Mucosa of stomach (tissue), 1 donor: ENCODE measurements around the gene MPZ.

ENCODE experiments used
- H3K27me3 ChIP-seq: one replicate; pipeline ENCODE4 v1.7.0; 2013; ENCODE audit warnings: mild to moderate bottlenecking, low read length; ENCODE audit not compliant: control insufficient read depth, insufficient read depth
- H3K36me3 ChIP-seq: one replicate; pipeline ENCODE4 v1.7.0; 2013; ENCODE audit warnings: low read length; ENCODE audit not compliant: control insufficient read depth, insufficient read depth
- H3K4me1 ChIP-seq: one replicate; pipeline ENCODE4 v1.7.0; 2013; ENCODE audit warnings: mild to moderate bottlenecking, low read length; ENCODE audit not compliant: control insufficient read depth, insufficient read depth
- H3K4me3 ChIP-seq: one replicate; pipeline ENCODE4 v1.7.0; 2013; ENCODE audit warnings: low read length
- H3K9ac ChIP-seq: one replicate; pipeline ENCODE4 v1.7.0; 2013; ENCODE audit warnings: mild to moderate bottlenecking, low read length, moderate library complexity
- H3K9me3 ChIP-seq: one replicate; pipeline ENCODE4 v1.7.0; 2013; ENCODE audit warnings: mild to moderate bottlenecking, low read length, moderate library complexity; ENCODE audit not compliant: control insufficient read depth
- donor health status: Pancreatic carcinoma.

The MPZ gene

DNA sequence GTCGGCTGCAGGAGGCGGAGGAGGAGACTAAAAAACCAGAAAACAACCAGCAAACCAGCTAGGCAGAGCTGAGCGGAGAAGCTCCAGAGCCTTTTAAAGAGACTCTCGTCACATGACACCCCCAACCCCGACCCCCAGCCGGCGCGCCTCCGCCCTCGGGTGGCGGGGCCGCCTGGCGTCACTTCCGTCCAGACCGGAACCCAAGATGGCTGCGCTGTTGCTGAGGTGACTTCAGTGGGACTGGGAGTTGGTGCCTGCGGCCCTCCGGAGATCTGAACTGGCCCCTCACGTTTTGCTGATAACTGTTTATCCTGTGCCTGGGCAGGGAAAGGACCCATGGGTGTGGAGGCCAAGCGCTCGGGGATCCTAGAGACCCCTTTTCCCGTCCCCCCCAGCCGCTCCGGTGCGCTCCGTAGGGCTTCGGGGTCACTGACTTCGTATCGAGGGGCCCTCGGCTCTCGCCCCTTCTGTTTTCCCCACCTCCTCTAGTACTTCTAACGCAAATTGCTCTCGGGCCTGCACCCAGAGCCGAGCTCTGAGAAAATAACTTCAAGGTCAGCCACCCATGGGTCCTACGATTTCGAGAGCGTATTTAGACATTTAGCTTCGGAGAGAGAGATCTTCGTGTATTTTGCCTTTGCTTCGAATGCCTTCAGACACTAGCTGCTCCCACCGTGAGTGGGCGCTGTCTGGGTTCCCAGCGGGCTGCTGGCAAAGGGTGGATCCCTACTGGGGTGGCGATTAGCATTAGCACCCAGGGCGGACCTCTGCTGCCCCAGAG, 4.6 kb upstream of the MPZ start, which contains the start of gene SDHC:
Gene SDHC, plus strand, starts transcription at position 181 of the 781 bp plus-strand sequence. Its CDS starts 25 bp downstream, at position 206.
- Histone ChIP-seq H3K9ac (peak within 1 kb of the TSS; percentile 96), H3K4me1 (peaks cover 3% of the 10 kb centered on the region), H3K9me3 (no peaks in the 10 kb centered on the region), H3K4me3 (peak within 1 kb of the TSS; percentile 68), H3K36me3 (no peaks in the 10 kb centered on the region), H3K27me3 (no peaks in the 10 kb centered on the region)

DNA sequence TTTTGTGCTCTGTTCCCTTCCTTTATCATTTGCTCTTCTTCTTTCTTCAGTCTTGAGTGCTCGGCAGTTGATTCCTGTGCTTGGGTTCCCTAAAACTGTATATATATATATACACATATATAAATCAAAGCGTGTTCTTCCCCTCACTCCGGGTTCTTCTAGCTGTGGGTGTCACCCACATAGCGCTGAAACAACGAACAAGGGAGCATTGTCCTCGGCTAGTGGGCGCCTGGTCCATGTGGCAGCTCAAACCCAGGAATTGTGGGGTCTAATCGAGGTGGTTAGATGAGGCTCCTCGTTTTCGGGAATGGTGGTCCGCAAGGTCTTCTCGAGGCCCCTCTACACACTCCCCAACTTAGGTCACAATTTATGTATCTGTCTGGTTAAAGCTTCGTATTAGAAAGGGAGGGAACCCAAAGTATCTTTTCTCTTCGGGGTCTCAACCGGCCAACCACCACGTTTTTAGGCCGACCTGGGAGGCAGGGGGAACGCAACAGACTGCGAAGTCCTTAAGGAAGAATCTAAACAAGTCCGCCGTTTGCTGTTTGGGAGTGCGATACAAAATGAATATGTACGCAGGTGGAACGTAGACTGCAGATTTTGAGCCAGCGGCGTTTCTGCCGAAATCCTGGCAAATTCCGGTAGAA, 3.9 kb upstream of the MPZ start:
- H3K36me3 ChIP-seq = no peaks in the 10 kb centered on the region
- H3K4me1 ChIP-seq = no peaks in the 10 kb centered on the region
- peak overlapping the region; percentile 68 for H3K4me3 ChIP-seq
- H3K9me3 ChIP-seq = no peaks in the 10 kb centered on the region
- H3K9ac ChIP-seq = peak overlapping the region; percentile 96
- no peaks in the 10 kb centered on the region for H3K27me3 ChIP-seq

DNA sequence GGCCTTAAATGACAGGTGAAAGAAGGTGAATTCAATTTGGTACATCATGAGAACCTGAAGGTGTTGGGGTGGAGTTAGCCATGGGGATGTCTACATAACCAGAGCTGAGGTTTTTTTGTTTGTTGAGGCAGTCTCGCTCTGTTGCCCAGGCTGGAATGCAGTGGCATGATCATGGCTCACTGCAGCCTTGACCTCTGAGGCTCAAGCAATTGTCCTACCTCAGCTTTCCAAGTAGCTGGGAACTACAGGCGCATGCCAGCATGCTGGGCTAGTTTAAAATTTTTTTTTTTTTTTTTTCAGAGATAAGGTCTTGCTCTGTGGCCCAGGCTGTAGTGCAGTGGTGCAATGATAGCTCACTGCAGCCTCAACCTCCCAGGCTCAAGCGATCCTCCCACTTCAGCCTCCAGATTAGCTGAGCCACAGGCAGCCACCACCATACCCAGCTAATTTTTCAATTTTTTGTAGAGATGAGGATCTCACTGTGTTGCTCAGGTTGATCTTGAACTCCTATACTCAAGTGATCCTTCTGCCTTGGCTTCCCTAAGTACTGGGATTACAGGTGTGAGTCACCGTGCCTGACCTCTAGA, 1.9 kb upstream of the MPZ start:
- no peaks in the 10 kb centered on the region for H3K4me1 ChIP-seq
- no peaks in the 10 kb centered on the region for H3K9me3 ChIP-seq
- no peak overlapping the region for H3K9ac ChIP-seq
- H3K4me3 ChIP-seq = no peak overlapping the region
- H3K36me3 ChIP-seq = no peaks in the 10 kb centered on the region
- H3K27me3 ChIP-seq = no peaks in the 10 kb centered on the region

DNA sequence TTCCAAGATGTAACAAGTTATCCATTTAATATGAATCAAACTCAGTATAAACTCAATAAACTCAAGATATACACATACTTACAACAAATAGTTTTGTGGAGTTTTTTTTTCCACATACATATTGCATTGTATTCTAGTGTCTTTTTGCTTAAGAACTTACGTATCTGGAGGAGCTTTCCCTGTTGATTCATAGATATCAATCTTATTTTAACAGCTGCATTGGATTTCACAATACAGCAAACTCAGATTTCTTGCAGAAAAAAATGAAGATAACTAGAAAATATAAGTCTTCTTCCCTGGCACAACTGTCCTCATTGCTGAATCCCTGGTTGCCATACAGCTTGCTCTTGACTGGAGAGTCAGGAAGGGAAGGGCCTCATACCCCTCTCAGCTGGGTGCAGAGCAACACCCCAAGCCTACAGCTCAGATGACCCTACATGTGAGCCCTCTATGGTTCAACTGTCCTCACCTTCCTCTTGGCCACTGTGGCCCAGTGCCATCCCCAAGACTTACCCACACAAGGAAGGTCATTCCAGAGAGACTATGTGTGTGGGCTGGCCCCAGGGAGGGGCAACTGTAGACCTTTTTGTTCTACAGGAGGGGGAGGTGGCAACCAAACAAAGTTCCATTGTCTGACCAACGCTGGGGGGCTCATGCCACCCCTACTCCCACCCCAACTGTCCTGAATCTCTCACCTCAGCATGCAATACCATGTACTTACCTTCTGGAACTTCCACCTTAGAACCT, 1.7 kb downstream of the MPZ start:
- Histone ChIP-seq H3K4me3 (no peak overlapping the region), H3K36me3 (no peaks in the 10 kb centered on the region), H3K27me3 (no peaks in the 10 kb centered on the region), H3K4me1 (peaks cover 12% of the 10 kb centered on the region), H3K9ac (no peak overlapping the region), H3K9me3 (no peaks in the 10 kb centered on the region)

DNA sequence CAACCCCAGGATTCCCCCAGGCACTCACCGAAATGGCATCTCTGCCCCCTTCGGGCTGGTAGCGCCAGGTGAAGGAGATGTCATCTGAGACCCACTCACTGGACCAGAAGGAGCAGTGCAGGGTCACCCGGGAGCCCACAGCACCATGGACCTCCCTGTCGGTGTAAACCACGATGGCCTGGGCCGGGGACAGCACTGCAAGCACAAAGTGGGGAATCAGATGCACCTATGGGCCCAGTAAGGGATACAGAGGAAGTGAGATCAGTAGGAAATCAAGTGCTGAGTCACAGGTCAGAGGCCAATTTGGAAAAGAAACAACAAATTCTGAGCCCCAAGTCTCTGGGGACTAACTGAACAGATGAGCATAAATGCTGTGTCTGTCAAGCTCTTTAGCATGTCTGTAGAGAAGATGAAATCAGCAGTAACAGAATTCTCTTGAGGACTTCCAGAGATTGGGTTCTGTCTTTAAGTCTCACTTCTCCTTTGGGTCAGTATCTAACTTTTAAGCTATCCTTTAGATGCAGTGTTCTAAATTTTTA, 2.5 kb downstream of the MPZ start:
- no peaks in the 10 kb centered on the region for H3K27me3 ChIP-seq
- no peaks in the 10 kb centered on the region for H3K9me3 ChIP-seq
- H3K4me1 ChIP-seq = peaks cover 12% of the 10 kb centered on the region
- no peaks in the 10 kb centered on the region for H3K36me3 ChIP-seq
- H3K4me3 ChIP-seq = no peak overlapping the region
- H3K9ac ChIP-seq = no peak overlapping the region

DNA sequence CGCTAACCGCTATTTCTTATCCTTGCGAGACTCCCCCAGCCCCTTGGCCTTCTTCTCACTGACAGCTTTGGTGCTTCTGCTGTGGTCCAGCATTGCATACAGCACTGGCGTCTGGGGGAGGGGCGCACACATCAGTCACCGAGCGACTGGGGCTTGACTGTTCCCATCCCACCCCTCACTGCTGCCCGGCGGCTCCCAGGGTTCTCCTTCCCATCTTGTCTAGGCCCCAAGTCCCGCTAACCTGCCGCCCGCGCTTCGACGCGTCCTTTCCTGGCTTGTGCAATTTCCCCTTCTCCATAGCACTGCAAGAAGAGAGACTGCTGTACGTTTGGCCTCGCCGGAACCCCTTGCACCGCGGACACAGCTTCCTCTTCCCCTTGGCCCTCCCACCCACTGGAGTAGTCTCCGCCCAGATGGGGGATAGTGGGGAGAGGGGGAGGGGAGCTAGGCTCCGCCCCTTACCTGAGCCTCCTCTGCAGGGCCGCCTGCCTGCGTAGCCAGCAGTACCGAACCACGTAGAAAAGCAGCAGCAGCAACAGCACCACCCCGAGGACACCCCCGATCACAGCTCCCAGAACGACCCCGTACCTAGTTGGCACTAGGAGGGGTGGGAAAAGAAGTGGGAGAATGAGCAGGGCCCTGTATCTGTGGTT, 3.8 kb downstream of the MPZ start:
- H3K4me1 ChIP-seq = peaks cover 12% of the 10 kb centered on the region
- H3K9me3 ChIP-seq = no peaks in the 10 kb centered on the region
- no peaks in the 10 kb centered on the region for H3K27me3 ChIP-seq
- no peaks in the 10 kb centered on the region for H3K36me3 ChIP-seq
- H3K4me3 ChIP-seq = peak overlapping the region; percentile 49
- peak overlapping the region; percentile 59 for H3K9ac ChIP-seq

DNA sequence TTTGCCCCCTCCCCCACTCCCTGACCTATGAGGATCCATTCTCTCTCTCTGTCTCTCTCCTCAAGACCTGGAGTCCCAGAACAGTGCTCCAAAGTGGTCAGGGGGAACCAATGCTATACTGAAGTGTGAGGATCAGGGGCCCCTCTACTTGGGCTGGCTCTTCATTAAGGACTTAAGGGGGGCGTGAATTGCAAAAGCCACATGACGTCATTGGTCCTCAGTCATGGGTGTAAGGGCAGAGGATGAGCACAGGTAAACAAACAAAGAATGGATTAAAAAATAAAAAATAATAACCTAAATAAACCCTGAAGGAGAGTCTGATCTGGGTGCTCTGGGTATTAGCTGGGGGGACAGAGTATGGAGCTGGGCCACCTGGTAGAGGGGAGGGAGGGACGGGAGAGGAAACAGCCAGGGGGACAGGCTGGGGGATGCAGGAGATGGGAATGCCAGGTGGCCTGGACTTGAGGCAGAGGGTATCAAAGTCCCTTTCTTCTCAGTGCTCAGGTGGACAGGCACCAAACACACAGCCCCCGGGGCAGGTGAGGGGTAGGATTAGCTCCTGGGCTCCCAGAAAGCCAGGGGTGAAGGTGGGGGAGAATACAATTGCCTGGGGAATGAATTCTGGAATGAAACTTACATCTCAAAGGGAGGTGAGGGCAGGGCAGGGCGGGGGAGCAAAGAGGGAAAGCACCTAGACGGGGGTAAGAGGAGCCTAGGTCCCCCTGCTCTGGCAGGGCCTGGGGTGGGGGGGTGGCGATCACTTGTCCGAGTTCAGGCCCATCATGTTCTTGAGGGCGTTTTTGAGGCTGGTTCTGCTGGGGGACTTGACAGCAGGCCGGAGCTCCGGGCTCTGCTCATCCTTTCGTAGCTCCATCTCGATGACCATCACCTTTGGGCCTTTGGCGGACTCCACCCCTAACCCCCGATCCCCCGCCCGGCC, 4.6 kb downstream of the MPZ start:
- peak overlapping the region; percentile 59 for H3K9ac ChIP-seq
- H3K4me3 ChIP-seq = peak overlapping the region; percentile 49
- peaks cover 12% of the 10 kb centered on the region for H3K4me1 ChIP-seq
- H3K36me3 ChIP-seq = no peaks in the 10 kb centered on the region
- H3K27me3 ChIP-seq = no peaks in the 10 kb centered on the region
- H3K9me3 ChIP-seq = no peaks in the 10 kb centered on the region

DNA sequence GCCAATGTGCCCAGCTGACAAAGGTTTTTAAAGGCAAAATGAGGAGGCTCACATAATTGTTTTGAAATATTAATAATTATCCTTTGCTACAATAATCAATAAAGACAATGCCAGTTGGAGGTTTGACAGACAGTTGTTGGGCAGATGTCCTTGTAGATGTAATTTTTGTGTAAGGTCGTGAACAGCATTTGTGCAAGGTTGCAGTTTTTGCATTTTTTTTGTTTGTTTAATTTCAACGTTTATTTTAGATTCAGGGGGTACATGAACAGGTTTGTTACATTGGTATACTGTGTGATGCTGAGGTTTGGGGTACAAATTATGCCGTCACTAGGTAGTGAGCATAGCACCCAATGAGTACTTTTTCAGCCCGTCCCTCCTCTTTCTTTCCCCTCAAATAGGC, 9.3 kb downstream of the MPZ start:
- H3K9me3 ChIP-seq = no peaks in the 10 kb centered on the region
- peaks cover 8% of the 10 kb centered on the region for H3K4me1 ChIP-seq
- no peaks in the 10 kb centered on the region for H3K36me3 ChIP-seq
- H3K4me3 ChIP-seq = no peak overlapping the region
- H3K27me3 ChIP-seq = no peaks in the 10 kb centered on the region
- no peak overlapping the region for H3K9ac ChIP-seq

DNA sequence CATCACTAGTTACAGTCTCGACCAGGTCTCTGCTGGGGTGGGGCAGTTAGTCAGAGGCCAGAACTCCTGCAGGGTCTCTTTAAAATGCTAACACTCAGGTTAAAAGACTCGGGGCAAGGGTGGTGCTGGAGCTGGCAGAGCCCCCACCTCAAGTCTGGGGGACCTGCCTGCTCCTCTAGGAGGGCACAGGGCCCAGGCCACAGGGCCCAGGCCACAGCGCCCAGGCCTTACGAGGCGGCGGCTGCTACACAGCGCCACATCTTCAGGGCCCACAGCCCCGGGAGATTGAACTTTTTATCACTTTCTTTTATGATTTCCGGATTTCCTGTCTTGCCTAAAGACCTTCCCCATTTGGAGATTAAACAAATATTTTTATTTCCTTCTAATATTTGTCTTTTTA, 10.4 kb downstream of the MPZ start:
- H3K27me3 ChIP-seq = no peaks in the 10 kb centered on the region
- no peaks in the 10 kb centered on the region for H3K9me3 ChIP-seq
- no peaks in the 10 kb centered on the region for H3K4me1 ChIP-seq
- H3K36me3 ChIP-seq = no peaks in the 10 kb centered on the region
- H3K4me3 ChIP-seq = no peak overlapping the region
- no peak overlapping the region for H3K9ac ChIP-seq

DNA sequence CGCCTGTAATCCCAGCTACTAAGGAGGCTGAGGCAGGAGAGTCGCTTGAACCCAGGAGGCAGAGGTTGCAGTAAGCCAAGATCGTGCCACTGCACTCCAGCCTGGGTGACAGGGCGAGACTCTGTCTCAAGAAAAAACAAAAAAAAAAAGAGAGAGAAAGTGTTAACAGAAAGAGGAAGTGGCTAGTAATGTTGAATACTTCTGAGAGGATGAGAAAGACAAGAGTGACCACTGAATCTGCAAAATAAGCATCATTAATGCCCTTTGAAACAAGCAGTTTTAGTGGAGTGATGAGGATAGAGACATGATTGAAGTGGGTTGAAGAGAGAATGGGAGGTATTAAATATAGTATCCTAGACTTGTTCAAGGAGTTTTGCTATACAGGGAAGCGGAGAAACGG, 11.7 kb downstream of the MPZ start:
- H3K9ac ChIP-seq = no peak overlapping the region
- no peaks in the 10 kb centered on the region for H3K9me3 ChIP-seq
- no peaks in the 10 kb centered on the region for H3K4me1 ChIP-seq
- H3K27me3 ChIP-seq = no peaks in the 10 kb centered on the region
- no peaks in the 10 kb centered on the region for H3K36me3 ChIP-seq
- no peak overlapping the region for H3K4me3 ChIP-seq
